ENCODE measurements around the gene MBP.
A peak's percentile ranks its signal among the peaks of the same experiment; 100 is the strongest.

Gene MBP

DNA sequence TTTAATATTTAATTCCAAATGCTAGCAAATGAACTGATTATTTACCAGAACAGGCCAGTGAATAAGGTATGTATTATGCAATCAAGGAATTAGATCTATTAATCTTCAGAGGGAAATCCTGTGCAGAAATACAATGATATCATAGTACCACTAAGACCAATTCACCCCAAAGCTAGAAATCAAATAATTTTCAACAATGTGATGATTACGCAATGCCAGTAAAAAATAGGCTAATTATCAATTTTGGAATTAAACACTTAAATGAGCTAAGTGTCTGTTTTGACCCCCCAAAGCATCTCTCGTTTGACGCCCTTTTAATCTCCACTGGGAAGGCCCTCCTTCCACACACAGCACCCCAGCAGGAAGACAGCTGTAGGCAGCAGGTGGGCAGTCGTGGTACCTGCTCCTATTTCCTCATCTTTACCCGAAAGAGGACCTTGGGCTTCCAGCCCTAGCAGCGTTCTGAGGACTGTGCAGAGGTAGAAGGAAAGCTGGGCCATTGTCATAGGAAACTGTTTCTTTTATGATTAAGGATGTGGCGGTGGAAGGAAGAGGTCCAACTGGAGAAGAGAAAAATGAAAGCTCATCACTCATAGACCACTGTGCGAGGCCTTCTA, 84.7 kb downstream of the MBP start:
- no peak for DNase-seq (ENCODE audit: low spot score)

DNA sequence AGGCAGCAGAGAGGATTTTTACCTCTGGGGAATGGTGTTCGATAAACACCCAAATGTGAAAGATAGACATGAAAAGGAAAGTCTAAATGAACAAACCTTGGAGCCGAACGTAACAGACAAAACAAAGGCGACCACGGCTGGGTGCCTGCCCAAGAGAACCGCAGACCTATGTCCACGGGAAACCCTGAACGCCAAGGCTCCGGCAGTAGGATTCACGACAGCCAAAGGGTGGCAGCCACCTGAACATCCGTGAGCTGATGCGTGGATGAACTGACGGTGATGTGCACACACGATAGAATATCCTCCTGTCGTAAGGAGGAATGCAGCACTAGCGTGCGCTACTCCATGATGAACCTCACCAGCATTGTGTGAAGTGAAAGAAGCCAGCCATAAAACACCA, 85.6 kb downstream of the MBP start:
- DNase-seq (ENCODE audit: low spot score): no peak

- DNase-seq (ENCODE audit: low spot score): no peak
Observed at GRCh38 chr18:77046409-77046808, 86.2 kb downstream of the MBP start.

- no peak for DNase-seq (ENCODE audit: low spot score)
Observed at GRCh38 chr18:77045677-77046076, 86.9 kb downstream of the MBP start.

- DNase-seq (ENCODE audit: low spot score): no peak
Observed at GRCh38 chr18:77044866-77045664, 87.5 kb downstream of the MBP start.

DNA sequence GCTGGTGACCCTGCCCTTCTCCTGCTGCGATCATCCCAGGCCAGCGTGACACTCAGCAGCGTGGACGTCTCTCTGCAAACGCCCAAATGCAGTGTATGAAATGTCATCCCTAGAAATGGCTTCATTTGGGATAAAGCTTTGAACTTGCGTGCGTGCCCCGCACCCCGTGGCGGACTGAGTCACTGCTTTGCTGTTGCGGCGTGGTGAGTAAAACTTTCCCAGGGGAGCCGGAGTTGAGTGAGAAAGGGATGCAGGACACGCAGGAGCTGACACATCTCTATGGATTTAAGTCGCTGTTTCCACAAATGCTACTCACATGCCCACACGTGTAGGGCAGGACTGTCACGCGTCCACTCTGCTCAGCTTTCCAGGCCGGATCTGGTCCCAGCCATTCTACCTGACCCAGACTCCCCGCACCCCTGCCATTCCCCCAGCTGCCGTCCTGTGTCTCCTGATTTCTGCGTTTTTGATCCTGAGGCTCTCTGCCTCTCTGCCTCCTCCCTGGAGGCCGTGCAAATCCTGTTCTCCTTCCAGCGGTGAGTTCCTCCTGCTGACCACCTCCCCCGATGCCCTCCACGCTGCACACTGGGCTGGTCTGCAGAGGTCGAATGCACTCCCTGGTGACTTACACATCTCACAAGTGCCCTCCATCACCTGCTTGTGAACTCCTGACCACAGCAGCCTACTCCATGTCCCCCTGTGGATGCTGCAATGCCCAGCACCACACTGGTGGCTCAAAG, 88.9 kb downstream of the MBP start:
- DNase-seq (ENCODE audit: low spot score): no peak

- no peak for DNase-seq (ENCODE audit: low spot score)
Observed at GRCh38 chr18:77042583-77042982, 90.0 kb downstream of the MBP start.

- DNase-seq (ENCODE audit: low spot score): no peak
Observed at GRCh38 chr18:77039196-77040130, 93.1 kb downstream of the MBP start.

- no peak for DNase-seq (ENCODE audit: low spot score)
Observed at GRCh38 chr18:77038182-77038858, 94.3 kb downstream of the MBP start.

DNA sequence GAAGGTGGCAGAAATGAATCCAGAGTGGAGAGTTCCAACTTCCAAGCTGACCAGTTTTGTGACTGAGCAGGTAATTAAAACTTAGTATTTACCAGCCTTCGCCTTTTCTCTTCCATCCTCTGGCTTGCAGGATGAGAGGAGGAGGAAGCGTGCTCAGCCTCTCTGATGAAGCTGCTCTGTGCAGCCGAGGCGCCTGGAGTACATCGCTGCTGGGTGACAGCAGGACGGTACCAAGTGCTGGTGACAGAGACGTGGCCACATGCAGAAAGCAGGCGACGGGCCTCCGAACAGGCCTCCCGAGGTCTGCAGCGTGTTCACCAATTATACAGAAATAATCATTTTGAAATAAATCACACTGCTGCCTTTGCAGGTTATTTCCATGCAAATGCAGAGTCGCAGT, 95.0 kb downstream of the MBP start:
- DNase-seq (ENCODE audit: low spot score): no peak

- DNase-seq (ENCODE audit: low spot score): peak; percentile 60
Observed at GRCh38 chr18:77035380-77036187, 97.0 kb downstream of the MBP start.

DNA sequence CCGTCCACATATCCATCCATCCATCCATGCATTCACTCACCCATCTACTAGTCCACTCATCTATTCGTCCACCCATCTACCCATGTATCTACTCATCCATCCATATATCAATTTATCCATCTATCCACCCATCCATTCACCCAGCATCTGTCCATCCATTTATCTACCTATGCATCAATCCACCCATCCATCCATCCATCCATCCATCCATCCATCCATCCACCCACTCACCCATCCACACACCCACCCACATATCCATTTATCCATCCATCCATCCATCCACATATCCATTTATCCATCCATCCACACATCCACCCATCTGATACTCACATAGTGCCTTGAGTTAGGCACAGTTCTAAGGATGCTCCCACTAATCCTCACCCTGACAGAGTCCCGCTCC, 99.0 kb downstream of the MBP start:
- DNase-seq (ENCODE audit: low spot score): no peak

DNA sequence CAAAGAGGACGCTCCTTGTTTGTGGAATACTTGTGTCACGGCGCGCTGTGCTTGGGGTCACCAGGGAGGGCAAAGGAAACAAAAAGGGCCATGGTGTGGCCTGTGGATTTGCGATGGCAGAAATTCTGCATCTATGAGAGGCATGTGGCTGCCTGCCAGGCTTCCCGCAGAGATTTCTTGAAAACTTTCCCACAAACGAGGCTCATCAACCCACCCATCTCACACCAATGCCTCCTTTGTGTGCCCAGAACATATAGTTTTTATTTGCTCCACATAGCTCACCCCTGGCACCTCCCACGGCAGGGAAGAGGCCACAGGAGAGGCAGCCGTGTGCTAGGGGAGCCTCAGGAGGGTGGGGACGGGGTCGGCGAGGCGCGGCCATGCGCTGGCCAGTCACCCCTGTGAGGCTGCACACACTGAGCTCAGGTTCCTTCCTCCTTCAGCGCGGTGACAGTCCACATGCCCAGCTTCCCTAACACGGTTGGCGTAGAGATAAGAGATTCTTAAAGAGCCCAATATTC, 100.3 kb downstream of the MBP start:
- DNase-seq (ENCODE audit: low spot score): no peak

DNA sequence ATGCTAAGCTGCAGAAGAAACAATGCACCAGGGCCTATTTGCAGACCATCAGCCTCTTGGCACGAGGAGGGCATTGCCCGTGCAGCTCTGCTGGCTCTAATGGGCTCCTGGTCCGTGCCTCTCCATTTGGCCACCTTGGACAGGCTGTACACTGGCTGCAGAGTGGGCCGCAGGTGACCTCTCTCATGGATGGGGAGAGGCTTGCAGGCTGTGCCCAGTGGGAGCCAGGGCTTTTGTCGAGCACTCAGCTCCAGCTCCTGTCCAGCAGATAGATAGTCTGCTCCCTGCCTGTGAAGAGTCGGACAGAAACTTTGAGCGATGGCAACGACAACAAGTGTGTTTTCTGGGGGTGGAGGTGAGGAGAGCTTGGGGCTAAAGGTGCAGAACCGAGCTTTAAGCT, 100.9 kb downstream of the MBP start:
- DNase-seq (ENCODE audit: low spot score): no peak

DNA sequence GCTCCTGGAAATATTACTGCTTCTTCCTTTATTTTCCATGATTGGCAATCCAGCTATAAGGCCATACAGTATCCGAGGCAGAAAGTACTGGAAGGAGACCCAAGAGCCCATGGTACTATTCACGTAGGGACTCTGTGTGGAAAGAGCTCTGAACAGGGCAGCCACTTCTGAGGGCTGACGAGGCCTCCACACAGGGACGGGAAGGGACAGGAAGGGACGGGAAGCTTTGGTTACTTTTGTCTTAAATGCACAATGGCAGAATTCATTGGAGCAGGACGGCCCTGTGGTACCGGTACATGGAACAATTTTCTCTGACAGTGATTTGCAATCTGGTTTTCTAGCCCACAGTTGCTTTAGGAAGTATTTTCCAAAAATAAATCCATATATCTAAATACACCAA, 102.4 kb downstream of the MBP start:
- no peak for DNase-seq (ENCODE audit: low spot score)

GRCh38 chr18:77025831-77026363, 106.7 kb downstream of the MBP start:
- no peak for DNase-seq (ENCODE audit: low spot score)

DNA sequence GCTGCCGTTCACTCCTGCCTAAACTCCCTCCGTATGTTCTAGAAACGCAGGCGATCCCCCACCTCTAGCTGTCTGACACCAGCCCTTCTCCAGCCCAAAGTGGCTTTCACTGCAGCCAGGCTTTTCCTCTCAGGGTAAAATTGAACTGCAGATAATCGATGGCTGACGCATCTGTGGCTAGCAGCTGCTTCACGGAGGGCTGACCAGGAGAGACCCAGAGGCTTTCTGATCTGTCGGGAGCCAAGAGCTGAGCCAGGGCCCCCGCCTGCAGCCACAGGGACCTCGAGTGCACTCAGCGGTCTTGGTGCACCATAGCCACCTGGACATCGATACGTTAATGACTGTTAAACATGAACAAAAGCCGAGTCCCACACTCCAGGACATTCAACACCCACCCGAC, 107.5 kb downstream of the MBP start:
- DNase-seq (ENCODE audit: low spot score): no peak

- no peak for DNase-seq (ENCODE audit: low spot score)
Observed at GRCh38 chr18:77024476-77024875, 108.1 kb downstream of the MBP start.

DNA sequence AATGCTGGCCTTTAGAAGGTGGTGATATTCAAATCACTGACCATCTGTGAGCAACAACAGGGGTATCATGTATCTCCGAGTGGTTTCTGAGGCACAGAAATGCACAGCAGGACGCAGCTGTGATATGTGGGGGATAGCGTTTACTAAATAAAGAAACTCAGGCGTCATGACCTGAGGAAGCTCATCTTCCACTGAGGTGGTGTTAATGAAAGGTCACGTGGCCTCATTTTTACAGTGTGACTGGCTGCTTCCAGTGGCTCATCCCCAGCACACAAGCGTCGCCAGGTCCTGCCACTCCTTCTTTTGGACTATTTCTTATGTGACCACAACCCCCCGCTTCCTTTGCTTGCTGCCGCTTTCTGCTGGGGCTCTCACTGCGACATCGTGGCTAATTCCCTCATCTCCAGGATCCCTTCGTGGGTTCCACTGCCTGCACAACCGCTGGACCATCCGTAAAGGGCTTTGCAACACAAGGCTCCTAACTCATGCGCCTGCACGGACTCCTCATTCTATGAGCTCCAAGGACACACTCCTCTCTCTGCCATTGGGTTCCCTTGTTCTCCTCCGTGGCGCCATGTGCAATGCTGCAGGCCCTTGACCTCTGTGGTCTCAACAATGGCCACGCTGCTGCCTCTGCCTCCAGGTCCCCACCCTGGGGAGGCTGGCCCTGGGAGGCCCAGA, 109.3 kb downstream of the MBP start:
- DNase-seq (ENCODE audit: low spot score): no peak

- DNase-seq (ENCODE audit: low spot score): no peak
Observed at GRCh38 chr18:77022556-77022955, 110.0 kb downstream of the MBP start.
